Osteocyte (in vitro differentiated cells): ENCODE measurements around the gene COL27A1. TPM values are rescaled to one million over a fixed set of nuclear protein-coding genes. Genes with fewer than 3 reads are reported as not detected.

Source experiments
- DNase-seq: peaks from one replicate; pipeline ENCODE4 v3.0.0; 2021; ENCODE audit warnings: mixed read lengths; ENCODE audit not compliant: unreplicated experiment; ENCODE audit errors: extremely low spot score
- H3K27ac Mint-ChIP-seq: one replicate; pipeline ENCODE4 v1.8.0; 2021; ENCODE audit warnings: mild to moderate bottlenecking, mixed read lengths; ENCODE audit not compliant: unreplicated experiment
- H3K27me3 Mint-ChIP-seq: one replicate; pipeline ENCODE4 v1.8.0; 2021; ENCODE audit warnings: mixed read lengths; ENCODE audit not compliant: unreplicated experiment
- H3K36me3 Mint-ChIP-seq: one replicate; pipeline ENCODE4 v1.8.0; 2021; ENCODE audit warnings: mixed read lengths; ENCODE audit not compliant: unreplicated experiment
- H3K4me1 Mint-ChIP-seq: one replicate; pipeline ENCODE4 v1.8.0; 2021; ENCODE audit warnings: mixed read lengths; ENCODE audit not compliant: unreplicated experiment
- H3K4me3 Mint-ChIP-seq: one replicate; pipeline ENCODE4 v1.8.0; 2021; ENCODE audit warnings: mild to moderate bottlenecking, moderate library complexity, mixed read lengths; ENCODE audit not compliant: unreplicated experiment
- H3K9me3 Mint-ChIP-seq: one replicate; pipeline ENCODE4 v1.8.0; 2021; ENCODE audit warnings: mixed read lengths; ENCODE audit not compliant: unreplicated experiment
- CTCF ChIP-seq: fragments of 200-600 bp; sonication (generic); IDR thresholded peaks from 2 replicates; pipeline ENCODE4 v1.5.0; 2021; ENCODE audit warnings: antibody characterized with exemption, mild to moderate bottlenecking, moderate library complexity
- total RNA-seq: library from RNA; stranded (reverse); gene quantifications from 2 replicates; pipeline ENCODE4 v1.2.1, GENCODE V29; 2021

The COL27A1 gene
- total RNA-seq, 1 donor from 2014 or later: 44.4 TPM

DNA sequence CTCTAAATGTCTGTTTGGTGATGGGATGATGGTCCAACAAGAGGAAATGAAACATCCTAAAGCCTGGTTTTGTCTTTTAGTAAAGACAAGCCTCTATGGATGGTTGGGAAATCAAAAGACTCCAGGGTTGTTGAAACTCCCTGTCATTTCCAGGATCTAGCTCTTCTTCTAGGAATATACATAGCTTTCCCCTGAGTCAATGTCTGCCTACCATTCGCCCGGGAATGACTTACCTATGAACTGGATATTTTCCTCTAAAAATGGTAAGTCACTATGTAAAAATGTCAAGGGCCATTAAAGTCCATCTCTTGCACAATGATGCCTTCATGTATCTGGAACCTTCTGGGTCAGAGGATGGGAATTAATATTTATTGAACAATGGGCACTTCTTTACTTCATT, 45.2 kb upstream of the COL27A1 start:
- Mint-ChIP-seq H3K4me3 (no peak overlapping the region), H3K27ac (no peak overlapping the region), H3K27me3 (peaks cover 38% of the 10 kb centered on the region), H3K9me3 (no peaks in the 10 kb centered on the region), H3K4me1 (peaks cover 4% of the 10 kb centered on the region), H3K36me3 (no peaks in the 10 kb centered on the region)
- no peak for DNase-seq
- no peak for TF ChIP-seq CTCF

DNA sequence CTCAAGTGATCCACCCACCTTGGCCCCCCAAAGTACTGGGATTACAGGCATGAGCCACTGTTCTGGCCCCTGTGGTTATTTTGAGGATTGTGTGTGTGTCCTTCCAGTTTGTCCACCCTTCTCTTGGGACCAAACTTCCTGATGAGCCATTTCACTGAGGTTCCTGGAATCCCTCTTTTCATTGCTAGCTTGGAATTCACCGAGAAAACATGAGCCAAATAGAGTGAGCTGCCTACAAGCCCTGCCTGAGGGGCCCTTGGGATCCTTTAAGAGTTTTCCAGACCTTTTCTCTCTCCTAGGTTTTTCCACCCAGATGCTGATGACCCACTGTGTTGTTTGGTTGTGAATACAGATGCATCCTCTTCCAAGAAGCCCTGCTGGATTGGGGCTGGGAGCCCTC, 43.0 kb upstream of the COL27A1 start:
- Mint-ChIP-seq H3K4me1 (peaks cover 4% of the 10 kb centered on the region), H3K27ac (no peak overlapping the region), H3K4me3 (no peak overlapping the region), H3K27me3 (peaks cover 32% of the 10 kb centered on the region), H3K36me3 (no peaks in the 10 kb centered on the region), H3K9me3 (no peaks in the 10 kb centered on the region)
- no peak for TF ChIP-seq CTCF
- no peak for DNase-seq

DNA sequence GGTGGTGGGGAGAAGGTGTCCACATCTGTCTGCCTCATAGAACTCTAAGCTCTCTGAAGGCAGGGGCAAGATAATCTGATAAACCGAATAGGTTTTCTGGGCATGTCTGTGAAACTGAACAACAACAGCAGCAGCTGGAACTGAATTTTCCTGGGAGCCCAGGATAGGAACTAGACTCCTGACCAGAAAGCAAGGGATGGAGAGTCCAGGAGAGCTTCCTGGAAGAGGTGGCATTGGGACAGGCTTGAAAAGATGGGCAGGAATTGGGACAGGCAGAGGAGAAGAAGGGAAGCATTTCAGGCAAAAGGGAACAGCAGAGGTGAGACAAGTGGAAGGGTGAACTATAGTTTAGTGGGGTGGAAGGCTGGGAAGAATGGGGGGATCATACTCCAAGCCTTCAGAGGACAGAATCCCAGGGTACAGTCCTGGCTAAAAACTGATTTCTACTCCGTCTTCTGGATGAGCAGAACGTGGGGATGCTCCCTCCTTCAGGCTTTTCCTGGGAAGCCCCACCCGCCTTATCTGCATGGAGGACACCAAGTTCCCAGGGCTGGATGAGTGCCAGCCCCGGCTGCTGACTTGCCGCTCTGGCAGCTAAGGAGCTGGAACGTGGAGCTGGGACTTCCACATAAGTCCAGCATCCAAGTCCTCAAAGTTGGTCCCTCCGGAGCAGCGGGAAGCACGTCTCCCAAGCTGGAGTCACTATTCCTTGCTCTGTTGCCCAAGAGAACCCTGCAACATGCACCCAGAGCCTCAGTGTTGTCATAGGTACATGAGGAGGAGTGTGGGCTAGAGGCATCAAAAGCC, 42.4 kb upstream of the COL27A1 start:
- Mint-ChIP-seq H3K36me3 (no peaks in the 10 kb centered on the region), H3K9me3 (no peaks in the 10 kb centered on the region), H3K27ac (no peak overlapping the region), H3K27me3 (peaks cover 33% of the 10 kb centered on the region), H3K4me1 (peaks cover 4% of the 10 kb centered on the region), H3K4me3 (no peak overlapping the region)
- no peak for TF ChIP-seq CTCF
- DNase-seq: no peak

- Mint-ChIP-seq H3K4me3 (no peak overlapping the region), H3K27ac (no peak overlapping the region), H3K36me3 (no peaks in the 10 kb centered on the region), H3K27me3 (peaks cover 47% of the 10 kb centered on the region), H3K4me1 (peaks cover 4% of the 10 kb centered on the region), H3K9me3 (no peaks in the 10 kb centered on the region)
- no peak for DNase-seq
- TF ChIP-seq CTCF: no peak
Measured at GRCh38 chr9:114114364-114114763, 41.0 kb upstream of the COL27A1 start.

GRCh38 chr9:114115654-114116125, 39.6 kb upstream of the COL27A1 start:
- Mint-ChIP-seq H3K27me3 (peaks cover 53% of the 10 kb centered on the region), H3K36me3 (no peaks in the 10 kb centered on the region), H3K4me3 (no peak overlapping the region), H3K9me3 (no peaks in the 10 kb centered on the region), H3K27ac (no peak overlapping the region), H3K4me1 (peaks cover 4% of the 10 kb centered on the region)
- TF ChIP-seq CTCF: no peak
- no peak for DNase-seq
